RKO (cell line): ENCODE results near the gene SLC39A11.
A peak's percentile ranks its signal among the peaks of the same experiment; 100 is the strongest.

ENCODE experiments used
- DNase-seq: peaks from one replicate; pipeline ENCODE4 v3.0.0-alpha.2; 2016; ENCODE audit warnings: low spot score

The SLC39A11 gene

DNA sequence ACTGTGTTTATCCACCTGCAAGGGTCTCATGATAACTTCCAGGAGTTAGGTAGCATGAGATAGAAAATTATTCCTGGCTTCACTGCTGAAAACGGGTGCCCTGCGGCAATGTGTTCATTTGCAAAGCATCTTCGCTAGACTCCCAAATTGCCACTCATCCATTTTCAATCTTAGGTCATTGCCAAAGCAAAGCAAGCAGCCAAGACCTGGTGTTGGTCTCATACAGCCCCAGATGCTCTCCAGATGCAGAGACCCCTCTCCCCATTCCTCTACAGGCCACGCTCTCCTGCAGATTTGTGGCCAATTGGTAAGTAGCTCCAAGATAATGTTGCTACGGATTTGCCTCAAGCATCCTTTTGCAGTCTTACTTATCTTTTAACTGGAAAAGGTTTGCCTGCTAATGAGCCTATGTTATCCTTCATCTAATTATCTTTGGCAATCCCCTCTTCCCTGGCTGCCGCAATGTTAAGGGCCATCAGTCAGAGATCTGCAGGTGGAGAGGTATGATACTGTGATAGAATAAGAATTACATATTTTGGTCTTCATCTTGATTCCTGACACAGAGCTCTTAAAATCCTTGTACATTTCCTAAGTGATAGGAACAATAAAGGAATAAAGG is 222.0 kb downstream of the SLC39A11 start:
- DNase-seq = no peak

DNA sequence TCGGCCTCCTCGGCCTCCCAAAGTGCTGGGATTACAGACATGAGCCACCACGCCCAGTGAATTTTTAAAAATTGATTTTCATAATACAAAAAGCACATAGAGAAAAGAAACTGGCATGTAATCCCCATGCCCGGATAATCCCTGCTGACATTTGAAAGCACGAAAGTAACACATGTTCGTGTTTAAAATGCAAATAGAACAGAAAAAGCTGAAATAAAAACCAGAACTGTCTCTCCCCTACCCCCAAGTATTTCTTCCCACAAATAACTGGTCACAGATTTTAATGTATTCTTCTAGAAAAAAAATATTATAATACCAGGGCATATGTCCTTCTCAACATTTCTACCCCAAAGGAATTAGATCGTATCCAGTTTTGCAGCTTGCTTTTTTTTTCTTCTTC is 222.9 kb downstream of the SLC39A11 start:
- no peak for DNase-seq

DNA sequence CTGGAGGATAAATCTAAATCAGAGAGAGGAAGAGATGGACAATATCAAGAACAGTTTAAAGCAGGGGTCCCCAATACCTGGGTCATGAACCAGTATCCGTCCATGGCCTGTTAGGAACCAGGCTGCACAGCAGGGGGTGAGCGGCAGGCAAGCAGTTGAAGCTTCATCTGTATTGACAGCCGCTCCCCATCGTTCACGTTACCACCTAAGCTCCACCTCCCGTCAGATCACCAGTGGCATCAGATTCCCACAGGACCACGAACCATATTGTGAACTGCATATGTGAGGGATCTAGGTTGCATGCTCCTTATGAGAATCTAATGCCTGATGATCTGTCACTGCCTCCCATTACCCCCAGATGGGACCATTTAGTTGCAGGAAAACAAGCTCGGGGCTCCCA is 226.5 kb downstream of the SLC39A11 start:
- no peak for DNase-seq

DNA sequence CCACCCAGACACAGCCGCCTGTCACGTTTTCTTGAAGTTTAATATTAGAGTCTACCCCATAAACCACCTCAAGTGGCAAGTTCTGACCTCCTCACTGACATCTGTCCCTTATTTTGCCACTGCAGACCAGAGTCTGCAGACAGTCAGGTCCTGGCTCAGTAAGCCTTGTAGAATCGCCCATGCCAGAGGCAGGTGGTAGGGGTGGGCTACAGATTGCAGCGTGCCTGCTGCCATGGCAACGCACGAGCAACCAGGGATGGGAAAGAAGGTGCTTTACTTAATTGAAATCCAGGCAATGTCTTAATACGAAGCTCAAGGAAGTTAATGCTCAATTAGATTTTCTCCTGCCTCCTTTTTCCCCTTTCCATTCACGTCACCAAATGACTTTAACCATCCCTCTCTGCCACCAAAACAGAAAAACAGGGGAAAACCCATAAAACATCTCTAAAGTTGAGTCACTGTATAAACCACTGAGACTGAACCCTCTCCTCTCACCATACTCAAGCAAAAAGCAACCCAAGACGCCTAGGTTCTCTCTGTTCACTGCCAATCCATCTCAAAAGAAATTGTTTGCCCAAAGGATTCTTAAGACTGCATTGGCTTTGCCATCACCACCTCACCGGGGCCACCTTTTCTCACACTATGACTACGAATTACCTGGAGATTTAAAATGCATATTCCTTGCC is 228.8 kb downstream of the SLC39A11 start:
- no peak for DNase-seq

DNA sequence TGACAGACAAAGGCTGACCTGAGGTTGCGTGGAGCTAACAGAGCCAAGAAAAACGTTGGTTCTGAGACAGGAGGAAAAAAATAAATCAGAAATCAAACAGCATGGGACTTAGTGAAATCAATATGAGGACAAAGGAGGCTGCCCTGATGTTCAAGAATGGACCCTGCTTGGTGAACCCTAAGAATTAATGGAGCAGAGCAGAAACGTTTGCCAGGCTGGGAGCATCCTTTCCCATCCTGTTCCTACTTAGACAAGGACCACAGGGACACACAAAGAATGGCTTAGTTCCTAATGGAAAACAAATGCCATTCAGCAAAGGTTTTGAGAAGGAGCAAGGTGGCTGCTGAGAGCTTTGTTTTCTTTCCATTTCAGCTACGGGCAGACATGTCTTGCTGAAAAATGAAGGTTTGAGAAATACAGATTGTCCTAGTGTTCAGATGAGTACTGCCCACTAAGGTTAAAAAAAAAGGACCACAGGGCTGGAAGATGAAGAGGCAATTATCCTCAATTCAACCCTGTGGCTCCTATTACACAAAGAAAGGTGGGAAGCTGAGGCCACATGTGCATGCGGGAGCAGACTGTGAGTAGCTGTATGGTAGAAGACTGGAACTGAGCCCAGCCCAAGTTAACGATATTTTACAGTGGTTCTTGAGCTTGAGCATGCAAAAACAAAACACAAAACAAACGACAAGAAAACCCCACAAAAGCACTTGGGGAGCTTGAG is 230.1 kb downstream of the SLC39A11 start:
- no peak for DNase-seq

DNA sequence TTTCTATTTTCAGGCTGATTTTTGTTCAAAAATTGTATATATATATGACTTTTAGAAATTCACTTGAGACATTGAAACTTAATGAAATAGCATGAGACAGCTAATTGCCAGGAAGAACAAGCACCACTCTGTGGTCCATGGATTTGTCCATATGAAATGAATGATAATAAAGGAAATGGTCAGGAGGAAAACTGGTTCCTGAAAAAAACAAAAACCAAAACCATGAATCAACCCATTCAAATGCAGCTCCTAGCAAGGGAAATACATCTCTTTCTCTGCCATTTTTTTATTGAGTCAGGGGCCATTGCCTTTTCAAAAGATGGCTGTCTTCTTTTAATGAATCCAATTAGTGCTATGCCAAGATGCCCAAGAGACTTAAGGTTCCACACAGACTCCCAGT is 230.7 kb downstream of the SLC39A11 start:
- DNase-seq = no peak

DNA sequence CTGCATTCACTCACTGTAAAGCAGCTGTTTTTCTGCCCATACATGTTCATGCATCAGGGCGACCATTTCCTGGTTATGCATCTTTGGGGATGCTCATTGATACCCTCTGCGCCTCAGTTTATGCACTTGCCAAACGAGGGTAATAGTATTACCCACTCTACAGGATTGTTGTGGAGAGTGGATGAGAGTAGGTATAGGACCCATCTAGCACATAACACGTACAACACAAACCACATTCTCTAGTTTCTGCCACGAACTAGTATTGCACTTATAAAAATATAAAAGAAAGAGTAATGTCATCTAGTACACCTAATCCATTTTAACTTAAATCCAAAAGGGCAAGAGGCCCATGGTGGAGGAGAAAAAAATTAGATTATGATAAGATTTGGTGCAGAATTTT is 231.7 kb downstream of the SLC39A11 start:
- no peak for DNase-seq

DNA sequence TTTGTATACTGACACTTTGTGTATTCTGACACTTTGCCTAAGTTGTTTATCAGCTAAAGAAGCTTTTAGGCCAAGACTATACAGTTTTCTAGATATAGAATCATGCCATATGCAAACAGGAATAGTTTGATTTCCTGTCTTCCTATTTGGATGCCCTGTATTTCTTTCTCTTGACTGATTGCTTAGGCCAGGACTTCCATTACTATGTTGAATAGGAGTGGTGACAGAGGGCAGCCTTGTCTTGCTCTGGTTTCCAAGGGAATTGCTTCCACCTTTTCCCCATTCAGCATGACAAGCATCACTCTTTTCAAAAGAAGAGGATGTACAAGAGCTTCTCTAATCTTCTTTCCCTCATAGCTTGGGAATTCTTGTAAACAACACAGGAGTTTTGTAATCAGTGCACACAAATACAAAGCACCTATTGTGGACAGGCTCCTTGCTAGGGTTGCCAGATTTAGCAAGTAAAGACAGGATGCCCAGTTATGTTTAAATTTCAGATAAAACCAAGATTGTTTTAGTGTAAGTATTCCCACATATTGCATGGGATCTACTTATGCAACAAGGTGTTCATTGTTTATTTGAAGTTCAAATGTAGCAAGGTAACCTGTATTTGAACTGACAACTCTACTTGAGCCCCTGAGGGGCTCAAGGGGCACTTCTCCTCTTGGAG is 233.5 kb downstream of the SLC39A11 start:
- no peak for DNase-seq

DNA sequence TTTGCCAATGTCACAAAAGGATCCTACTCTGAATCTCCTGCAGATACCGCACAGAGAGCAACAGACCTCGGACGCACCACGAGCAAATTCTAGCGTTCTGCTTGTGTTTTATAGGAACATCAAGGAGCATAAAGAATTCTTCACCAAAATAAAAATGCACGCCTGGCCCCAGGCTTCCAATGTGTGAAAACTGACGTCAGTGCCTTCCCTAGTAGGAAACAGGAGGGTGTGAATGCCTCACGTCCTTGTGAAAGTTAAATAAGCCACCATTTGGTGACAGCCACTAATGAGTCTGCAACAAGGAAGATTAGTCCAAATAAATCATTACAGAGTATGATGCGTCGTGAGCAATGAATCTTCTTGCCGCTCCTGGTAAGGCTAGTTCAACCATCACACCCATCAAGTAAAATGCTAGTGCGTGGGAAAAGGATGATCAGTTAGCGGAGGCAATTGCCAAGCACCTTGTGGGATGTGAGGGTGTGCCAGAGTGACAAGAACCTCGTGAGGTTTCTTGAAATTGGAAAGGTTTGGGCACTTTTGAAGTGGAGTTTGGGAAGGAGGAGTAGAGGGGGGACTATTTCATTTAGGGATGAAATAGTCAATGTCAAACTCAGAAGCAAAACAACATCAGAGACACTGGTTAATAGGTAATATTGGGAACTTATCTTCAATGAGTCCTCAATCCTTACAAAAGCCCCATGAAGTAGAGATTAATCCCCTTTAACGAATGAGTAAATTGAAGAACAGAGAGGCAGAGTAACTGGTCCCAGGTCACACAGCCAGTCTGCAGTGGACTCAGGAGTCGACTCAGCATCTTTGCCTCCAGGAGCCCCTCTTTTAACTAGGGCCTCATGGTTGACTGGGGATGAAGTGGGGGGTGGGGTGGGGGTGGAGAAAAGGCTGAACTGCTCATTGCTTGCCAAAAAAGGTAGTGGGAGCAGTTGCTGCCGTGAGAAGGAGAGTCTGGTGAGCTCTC is 238.8 kb downstream of the SLC39A11 start:
- DNase-seq = no peak

DNA sequence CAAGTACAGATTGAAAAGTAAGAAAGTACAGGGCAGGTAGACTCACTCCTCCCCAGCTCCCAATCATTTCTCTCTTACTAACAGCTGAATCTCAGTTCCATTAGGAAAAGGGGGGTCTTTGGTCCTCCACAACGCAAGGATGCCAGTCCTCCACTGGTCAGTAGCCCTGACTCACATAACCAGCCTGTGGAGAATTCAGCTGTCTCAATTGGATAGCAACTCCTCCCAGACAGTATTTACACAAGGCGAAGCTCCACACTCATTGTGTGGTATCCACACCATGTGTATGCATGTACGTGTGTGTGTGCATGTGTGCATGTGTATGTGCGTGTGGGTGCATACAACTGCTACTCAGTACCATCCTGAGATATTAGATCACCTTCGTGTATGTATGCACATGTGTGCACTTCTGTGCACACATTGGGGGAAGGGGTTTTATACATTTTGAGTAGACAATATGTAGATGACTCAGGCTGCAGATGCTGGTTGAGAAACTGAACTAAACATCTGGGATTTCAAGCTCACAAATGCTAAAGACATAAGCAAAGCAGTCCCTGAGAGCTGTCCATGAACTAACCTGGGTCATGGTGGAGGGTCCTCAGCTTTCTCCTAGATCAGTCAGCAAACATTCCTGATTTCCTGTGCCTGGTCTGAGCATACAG is 240.1 kb downstream of the SLC39A11 start:
- no peak for DNase-seq

DNA sequence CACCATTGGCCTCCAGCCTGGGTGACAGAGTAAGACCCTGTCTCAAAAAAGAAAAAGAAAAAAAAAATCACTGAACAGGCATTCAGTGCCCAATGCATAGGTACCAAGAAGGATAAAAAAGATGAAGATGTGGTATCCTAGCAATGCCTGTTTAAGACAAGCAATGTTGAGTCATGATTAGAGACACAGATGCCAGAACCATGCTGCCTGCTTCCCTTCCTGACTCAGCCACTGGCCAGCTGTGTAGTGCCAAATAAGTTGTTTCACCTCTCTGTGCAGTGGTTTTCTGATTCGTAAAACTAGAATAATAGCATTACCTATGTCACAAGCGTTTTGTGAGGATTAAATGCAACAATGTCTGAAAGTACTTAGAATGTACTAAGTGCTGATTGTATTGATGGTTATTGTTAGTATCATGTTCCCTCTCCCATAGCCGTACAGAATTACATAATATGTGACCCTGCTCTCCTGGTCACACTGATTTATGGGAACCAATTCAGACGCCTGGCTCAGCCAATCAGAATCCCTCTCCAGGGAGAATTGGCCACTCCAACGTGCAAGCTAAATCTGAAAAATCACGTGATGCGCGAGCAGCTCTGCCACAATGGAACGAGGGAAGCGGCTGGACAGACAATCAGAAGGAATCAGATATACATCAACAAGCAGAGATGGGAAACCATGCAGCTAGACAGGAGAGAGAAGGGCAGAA is 241.9 kb downstream of the SLC39A11 start:
- DNase-seq = peak; percentile 73

DNA sequence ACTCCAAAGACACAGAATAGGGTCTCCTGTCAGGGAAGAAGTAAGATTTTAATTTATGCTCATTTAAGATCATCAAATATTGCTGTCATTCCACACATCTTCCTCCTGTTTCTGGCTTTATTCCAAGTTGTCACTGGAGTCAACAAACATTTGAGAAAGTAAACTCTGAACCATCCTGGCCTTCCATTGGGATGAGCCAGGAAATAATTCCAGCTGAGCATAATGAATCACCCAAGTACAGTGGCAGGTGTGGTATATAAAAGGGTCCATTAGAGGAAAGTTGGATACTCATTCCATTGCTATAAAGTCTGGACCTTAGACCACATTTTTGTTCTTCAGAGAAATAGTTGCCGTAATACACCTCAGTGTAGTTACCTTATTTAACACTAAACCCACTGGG is 246.1 kb downstream of the SLC39A11 start:
- no peak for DNase-seq

DNA sequence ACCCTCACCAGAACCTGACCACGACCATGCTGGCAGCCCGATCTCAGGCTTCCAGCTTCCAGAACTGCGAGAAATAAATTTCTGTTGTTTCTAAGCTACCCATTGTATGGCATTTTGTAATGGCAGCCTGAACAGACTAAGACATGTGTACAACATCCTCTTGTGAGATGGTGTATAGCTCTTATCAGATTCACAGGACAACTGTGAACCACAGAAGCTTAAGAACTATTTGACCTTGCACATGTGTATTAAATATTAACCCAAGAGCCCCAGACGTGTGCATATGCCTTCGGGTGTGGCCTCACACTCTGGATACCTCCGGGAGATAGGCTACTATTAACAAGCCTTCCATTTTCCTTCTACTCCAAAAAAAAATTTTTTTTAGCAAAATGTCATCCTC is 248.9 kb downstream of the SLC39A11 start:
- no peak for DNase-seq

DNA sequence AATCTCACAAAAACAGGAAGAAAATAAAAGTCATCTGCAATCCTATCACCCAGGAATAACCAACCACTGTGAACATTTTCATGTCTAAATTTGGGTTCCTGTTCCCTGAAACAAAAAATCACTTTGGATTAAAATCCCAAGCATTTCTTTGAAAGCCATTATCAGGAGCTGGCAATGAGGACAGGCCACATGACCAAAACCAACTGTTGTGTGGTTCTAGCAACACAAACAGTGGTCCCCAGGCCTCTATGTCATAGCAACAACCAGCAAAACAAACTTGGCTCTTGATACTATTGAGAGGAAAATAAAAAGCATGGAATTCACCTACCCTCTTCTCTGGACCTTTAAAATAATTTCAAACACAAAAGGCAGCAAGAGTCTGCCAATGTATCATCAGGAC is 252.5 kb downstream of the SLC39A11 start:
- no peak for DNase-seq

DNA sequence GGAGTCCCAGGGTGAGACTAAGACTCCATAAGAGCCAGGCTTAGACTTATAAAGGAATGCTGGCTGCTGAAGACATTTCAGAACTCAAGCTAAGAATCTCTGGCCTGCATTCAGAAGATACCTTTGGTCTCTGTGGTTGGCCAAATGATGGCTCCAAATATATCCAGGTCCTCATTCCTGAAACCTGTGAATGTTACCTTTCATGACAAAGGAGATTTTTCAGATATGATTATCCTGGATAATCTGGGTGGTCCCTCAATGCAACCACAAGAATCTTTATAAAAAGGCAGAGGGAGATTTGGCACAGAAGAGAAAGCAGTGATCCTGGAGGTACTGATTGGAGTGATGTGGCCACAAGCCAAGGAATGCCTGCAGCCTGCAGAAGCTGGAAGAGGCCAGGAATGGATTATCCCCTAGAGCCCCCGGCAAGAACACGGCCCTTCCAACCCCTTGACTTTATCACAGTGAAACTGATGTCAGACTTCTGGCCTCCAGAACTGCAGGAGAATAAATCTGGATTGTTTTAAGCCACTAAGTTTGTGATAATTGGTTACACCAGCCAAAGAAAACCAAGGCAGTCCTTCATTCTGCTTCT is 253.3 kb downstream of the SLC39A11 start:
- no peak for DNase-seq

DNA sequence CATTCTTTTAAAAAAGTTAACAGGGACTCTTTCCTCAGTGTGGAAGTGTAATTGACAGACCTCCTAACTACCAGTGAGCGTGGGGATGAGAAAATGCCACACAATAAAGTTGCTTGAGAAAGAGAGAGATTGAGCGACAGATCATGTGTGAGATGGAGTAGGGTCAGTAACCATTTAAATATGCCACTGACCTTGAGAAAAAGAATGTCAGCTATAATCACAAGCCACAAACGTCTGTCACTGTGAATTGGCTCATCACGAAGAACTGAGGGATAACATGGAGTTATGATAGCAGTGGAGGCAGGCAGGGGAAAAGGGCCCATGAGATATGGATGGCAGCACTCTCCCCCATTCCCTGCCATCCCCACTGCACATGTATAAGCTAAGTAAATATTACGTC is 253.9 kb downstream of the SLC39A11 start:
- DNase-seq = no peak

DNA sequence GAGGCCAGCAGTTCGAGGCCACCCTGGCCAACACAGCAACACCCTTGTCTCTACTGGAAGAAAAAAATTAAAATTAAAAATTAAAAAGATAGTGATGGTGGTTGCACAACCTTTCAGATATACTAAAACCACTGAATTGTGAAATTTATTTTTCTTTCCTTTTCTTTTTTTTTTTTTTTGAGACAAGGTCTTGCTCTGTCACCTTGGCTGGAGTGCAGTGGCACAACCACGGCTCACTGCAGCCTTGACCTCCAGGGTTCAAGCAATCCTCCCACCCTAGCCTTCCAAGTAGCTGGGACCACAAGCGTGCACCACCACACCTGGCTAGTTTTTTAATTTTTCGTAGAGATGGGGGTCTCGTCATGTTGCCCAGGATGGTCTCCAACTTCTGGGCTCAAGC is 254.4 kb downstream of the SLC39A11 start:
- no peak for DNase-seq

DNA sequence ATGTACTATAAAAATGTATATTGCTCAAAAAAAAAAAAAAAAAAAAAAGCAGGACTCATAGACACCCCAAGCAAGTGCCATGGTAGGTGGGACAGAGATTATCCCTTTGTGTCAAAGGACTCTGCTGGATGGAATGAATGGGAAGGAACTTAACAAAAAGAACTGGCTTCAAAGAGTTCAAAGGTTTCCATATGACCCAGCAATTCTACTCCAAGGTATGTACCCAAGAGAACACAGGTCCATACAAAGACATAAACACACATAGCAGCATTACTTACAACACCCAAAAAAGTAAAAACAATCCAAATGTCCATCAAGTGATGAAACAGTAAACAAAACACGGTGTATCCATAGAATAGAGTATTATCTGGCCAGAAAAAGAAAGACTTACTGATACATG is 255.2 kb downstream of the SLC39A11 start:
- no peak for DNase-seq

DNA sequence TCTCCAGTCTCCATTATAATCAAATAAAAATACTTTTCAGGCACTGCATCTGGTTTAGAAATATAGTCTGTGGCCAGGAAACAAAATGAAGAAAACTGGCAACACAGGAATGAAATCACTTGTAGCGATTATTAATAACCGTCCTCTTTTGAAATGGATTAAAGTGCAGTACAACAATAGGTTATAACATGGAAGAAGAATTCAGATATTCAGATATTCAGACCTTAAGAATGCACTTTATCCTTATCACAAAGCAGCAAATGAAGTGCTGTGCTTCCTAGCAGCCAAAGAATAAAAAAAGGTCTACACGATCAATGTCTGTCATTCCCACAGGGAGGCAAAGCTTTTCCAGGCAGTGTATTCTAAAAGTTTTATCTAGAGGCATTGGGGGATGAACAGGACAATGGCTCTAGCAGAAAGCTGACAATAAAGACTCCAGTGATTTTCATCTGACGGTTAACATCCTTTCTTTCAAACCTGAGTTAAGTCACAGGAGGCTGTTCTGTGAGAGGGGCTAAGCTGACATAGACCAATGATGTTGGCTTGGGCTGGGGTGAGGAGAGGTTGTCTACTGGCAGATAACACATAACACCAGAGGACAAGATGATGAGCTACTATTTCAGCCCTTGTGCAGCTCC is 259.2 kb downstream of the SLC39A11 start:
- DNase-seq = no peak

DNA sequence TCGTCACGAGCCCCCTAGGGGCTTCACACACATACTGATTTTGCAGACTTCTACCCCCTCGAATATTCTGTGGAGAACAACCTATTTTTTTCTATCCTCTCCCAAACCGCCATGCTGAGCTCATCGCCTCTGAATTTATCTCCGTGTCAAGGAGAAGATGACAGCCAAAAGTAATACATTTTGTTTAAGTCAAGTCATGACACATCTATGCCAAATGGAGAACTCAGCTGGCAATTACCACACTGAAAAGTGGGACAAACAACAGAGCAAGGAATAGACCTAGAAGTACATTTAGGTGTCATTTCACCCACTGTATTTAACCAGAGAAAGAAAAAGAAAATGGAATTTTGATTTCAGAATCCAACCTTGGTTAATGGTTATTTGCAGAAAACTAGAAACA is 260.2 kb downstream of the SLC39A11 start:
- DNase-seq = no peak
